Measurements from ENCODE around the gene POLR1G.

DNA sequence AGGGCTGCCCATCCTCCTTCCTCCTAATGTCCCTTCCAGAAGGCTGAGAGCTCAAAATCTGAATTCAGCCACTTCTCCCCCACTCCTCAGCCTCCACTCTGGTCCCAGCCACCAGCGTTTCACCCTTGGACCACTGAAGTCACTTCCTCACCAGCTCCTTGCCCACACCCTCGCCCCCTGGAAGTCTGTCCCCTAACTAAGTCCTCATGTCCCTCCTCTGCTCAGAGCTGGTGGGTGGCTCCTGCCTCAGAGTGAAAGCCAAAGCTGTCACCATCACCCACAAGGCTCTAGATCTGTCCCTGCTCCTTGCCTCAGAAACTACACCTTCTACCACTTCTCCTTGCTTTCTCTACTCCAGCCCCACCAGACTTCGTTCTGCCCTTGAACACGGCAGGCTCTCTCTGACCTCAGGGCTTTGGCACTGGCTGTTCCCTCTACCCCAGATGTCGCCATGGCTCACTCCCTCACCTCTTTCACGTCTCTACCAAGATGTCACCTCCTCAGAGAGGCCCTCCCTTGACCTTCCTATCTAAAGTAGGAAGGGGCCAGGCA lies 15.6 kb downstream of the POLR1G start:
- TF ChIP-seq MTA1 (IDR thresholded peaks at IDR 0.05; ENCODE audit: borderline replicate concordance) (no peak), CAMTA2 (CRISPR knock-in tag; conservative IDR thresholded peaks at IDR 0.05) (no peak), ZNF224 (CRISPR knock-in tag; IDR thresholded peaks at IDR 0.05) (no peak), RFX5 (IDR thresholded peaks at IDR 0.05; ENCODE audit: low read depth, low read length) (no peak), TARDBP (IDR thresholded peaks at IDR 0.05) (no peak), EP300 (IDR thresholded peaks at IDR 0.05; ENCODE audit: low read length) (no peak), BHLHE40 (IDR thresholded peaks at IDR 0.05; ENCODE audit: low read length) (no peak), ESRRA (IDR thresholded peaks at IDR 0.05; ENCODE audit: borderline replicate concordance, low read depth) (no peak), ZNF589 (CRISPR knock-in tag; IDR thresholded peaks at IDR 0.05; ENCODE audit: low read depth) (no peak), NCOA1 (IDR thresholded peaks at IDR 0.05; ENCODE audit: low read depth) (no peak), L3MBTL2 (IDR thresholded peaks at IDR 0.05) (no peak), JUN (IDR thresholded peaks at IDR 0.05; ENCODE audit: borderline replicate concordance, low read depth, low read length) (no peak), JUN (CRISPR knock-in tag; IDR thresholded peaks at IDR 0.05; ENCODE audit: borderline replicate concordance) (no peak)
- TF ChIP-seq, protein P1, sequence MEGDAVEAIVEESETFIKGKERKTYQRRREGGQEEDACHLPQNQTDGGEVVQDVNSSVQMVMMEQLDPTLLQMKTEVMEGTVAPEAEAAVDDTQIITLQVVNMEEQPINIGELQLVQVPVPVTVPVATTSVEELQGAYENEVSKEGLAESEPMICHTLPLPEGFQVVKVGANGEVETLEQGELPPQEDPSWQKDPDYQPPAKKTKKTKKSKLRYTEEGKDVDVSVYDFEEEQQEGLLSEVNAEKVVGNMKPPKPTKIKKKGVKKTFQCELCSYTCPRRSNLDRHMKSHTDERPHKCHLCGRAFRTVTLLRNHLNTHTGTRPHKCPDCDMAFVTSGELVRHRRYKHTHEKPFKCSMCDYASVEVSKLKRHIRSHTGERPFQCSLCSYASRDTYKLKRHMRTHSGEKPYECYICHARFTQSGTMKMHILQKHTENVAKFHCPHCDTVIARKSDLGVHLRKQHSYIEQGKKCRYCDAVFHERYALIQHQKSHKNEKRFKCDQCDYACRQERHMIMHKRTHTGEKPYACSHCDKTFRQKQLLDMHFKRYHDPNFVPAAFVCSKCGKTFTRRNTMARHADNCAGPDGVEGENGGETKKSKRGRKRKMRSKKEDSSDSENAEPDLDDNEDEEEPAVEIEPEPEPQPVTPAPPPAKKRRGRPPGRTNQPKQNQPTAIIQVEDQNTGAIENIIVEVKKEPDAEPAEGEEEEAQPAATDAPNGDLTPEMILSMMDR (IDR thresholded peaks at IDR 0.05 in 2 of 3, conservative IDR thresholded peaks at IDR 0.05 in 1 of 3; ENCODE audit: insufficient read depth in 2 of 3, low read depth in 1 of 3, low read length in 3 of 3): no peak

Data from K562 (cell line).